SK-N-SH (cell line): ENCODE measurements around the gene MICAL2.

ENCODE experiments used
- CHD2 ChIP-seq: fragments of 150-350 bp; IDR thresholded peaks from 2 replicates; pipeline ENCODE4 v1.6.1; 2018; ENCODE audit warnings: low read length; ENCODE audit not compliant: partially characterized antibody
- SIN3A ChIP-seq: IDR thresholded peaks from 2 replicates; pipeline ENCODE4 v1.6.1; 2012; ENCODE audit warnings: low read depth, mild to moderate bottlenecking, low read length, moderate library complexity, borderline replicate concordance
- TF ChIP-seq, protein P1 (sequence below): fragments of 200-600 bp; sonication (generic); IDR thresholded peaks from 2 replicates; pipeline ENCODE4 v1.6.1; 2017; ENCODE audit warnings: antibody characterized with exemption, mild to moderate bottlenecking, moderate library complexity

- TF ChIP-seq CHD2 (no peak), SIN3A (no peak)
- TF ChIP-seq, protein P1, sequence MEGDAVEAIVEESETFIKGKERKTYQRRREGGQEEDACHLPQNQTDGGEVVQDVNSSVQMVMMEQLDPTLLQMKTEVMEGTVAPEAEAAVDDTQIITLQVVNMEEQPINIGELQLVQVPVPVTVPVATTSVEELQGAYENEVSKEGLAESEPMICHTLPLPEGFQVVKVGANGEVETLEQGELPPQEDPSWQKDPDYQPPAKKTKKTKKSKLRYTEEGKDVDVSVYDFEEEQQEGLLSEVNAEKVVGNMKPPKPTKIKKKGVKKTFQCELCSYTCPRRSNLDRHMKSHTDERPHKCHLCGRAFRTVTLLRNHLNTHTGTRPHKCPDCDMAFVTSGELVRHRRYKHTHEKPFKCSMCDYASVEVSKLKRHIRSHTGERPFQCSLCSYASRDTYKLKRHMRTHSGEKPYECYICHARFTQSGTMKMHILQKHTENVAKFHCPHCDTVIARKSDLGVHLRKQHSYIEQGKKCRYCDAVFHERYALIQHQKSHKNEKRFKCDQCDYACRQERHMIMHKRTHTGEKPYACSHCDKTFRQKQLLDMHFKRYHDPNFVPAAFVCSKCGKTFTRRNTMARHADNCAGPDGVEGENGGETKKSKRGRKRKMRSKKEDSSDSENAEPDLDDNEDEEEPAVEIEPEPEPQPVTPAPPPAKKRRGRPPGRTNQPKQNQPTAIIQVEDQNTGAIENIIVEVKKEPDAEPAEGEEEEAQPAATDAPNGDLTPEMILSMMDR, result no peak
Observed at GRCh38 chr11:12290477-12290922, 180.1 kb downstream of the MICAL2 start.
